ENCODE data around the gene C1orf226. TPM values are rescaled to one million over a fixed set of nuclear protein-coding genes. Genes with fewer than 3 reads are reported as not detected.

C1orf226 gene
- total and polyA plus RNA-seq, 2 of the 8 experiments (the other 6 are each of a cell fraction or from before 2014, with no cell fraction given) = 8.2 to 18.8 TPM

DNA sequence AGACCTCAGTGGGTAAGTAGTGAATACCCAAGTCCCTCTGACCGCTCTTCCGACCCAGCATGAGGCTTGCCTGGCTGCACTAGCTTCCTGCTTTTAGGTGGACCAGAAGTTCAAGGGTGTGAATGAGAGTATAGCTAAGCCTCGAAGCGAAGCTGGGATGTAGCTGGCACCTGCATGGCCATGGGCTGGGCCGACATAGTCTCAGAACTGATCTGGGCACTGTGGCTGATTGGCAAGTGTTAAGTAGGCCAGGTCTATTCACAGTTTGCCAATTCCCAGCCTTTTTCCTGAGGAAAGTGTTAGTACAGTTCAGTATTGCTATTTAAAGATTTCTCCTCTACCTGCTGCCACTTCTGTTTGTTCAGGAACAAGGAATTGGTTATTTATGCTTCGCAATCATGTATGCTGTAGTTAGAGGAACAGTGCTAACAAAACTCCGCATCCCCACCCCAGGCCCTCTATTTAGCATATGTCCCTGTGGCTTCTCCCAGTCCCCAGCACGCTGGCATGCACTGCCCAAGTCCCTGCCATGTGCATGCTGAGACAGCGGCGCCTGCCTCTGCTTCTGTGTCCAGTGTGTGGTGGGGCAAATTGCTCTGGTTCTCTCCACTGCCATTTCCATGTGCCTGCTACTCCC, 21.2 kb upstream of the C1orf226 start:
- Histone ChIP-seq H3K56ac (replicated peaks; ENCODE audit: insufficient read length, low read depth, low read length) (no peak overlapping the region), H3K23me2 (ENCODE audit: low read depth, low read length) (no peaks in the 10 kb centered on the region), H3K27me3 (replicated peaks in 1 of 4; ENCODE audit: control insufficient read depth in 3 of 4, extremely low read depth in 1 of 4, insufficient read depth in 3 of 4, low read length in 3 of 4) (no peaks in the 10 kb centered on the region), H4K5ac (ENCODE audit: insufficient read length, low read depth, low read length) (no peak overlapping the region), H3K9me3 (ENCODE audit: insufficient read depth in 2 of 2, low read depth in 1 of 2, low read length in 1 of 2) (no peaks in the 10 kb centered on the region), H2BK12ac (ENCODE audit: low read depth, low read length) (no peak overlapping the region), H3K79me2 (ENCODE audit: control insufficient read depth in 1 of 2, insufficient read depth in 2 of 2, low read length in 2 of 2) (no peaks in the 10 kb centered on the region), H3K4me2 (ENCODE audit: insufficient read depth in 1 of 2, low read depth in 2 of 2, low read length in 2 of 2) (no peak overlapping the region), H3K27ac (ENCODE audit: low read depth, low read length) (no peak overlapping the region), H3K18ac (ENCODE audit: extremely low read depth, low read length) (no peak overlapping the region), H2BK15ac (ENCODE audit: low read length) (no peak overlapping the region), H3K36me3 (ENCODE audit: control insufficient read depth in 2 of 4, insufficient read depth in 4 of 4, low read length in 3 of 4) (0 out of 8 replicates have a peak, but pooled peaks cover 0 to 2% (median 0%) of the 10 kb centered on the region in 4 experiments), H3K9ac (replicated peaks in 1 of 4; ENCODE audit: extremely low read depth in 1 of 4, low read depth in 3 of 4, low read length in 3 of 4) (no peak overlapping the region), H3K4ac (replicated peaks; ENCODE audit: insufficient read length, low read depth, low read length) (no peak overlapping the region), H3K4me1 (replicated peaks in 1 of 4; ENCODE audit: control insufficient read depth in 3 of 4, insufficient read depth in 4 of 4, low read length in 3 of 4) (no peaks in the 10 kb centered on the region), H2AFZ (ENCODE audit: low read length) (no peak overlapping the region), H3K4me3 (ENCODE audit: extremely low read depth in 1 of 4, insufficient read depth in 2 of 4, low read depth in 3 of 4, low read length in 4 of 4) (no peak overlapping the region), H2BK20ac (ENCODE audit: low read length) (no peak overlapping the region), H3K14ac (ENCODE audit: insufficient read length) (no peak overlapping the region), H3K23ac (ENCODE audit: insufficient read length) (no peak overlapping the region), H3K79me1 (ENCODE audit: low read depth, low read length) (no peaks in the 10 kb centered on the region), H4K20me1 (replicated peaks in 1 of 2; ENCODE audit: control insufficient read depth in 1 of 2, insufficient read depth in 2 of 2, low read length in 2 of 2) (peaks cover 0 to 1% of the 10 kb centered on the region in 2 experiments), H2AK5ac (ENCODE audit: low read depth, low read length) (no peak overlapping the region), H2BK120ac (replicated peaks; ENCODE audit: low read depth, low read length) (no peak overlapping the region), H2BK5ac (ENCODE audit: low read depth, low read length) (no peak overlapping the region), H4K91ac (replicated peaks; ENCODE audit: insufficient read length, low read length) (no peak overlapping the region), H4K8ac (ENCODE audit: extremely low read depth, insufficient read depth, low read length) (peak overlapping the region; percentile 74)
- ChIA-PET POLR2A (ENCODE audit: partially characterized antibody) (interaction anchor here (1.2 kb wide), 1 partner anchor 27 kb away, joined by 3 read pairs; no protein-coding TSS in a partner anchor), CTCF (ENCODE audit: partially characterized antibody) (interaction anchor here (0.8 to 1.5 kb wide), 6 partner anchors 8 to 304 kb away, joined by 4 to 10 read pairs (median 4); no protein-coding TSS in a partner anchor)
- no peak for FAIRE-seq
- DNase-seq (ENCODE audit: low read depth in 1 of 2, low spot score in 2 of 2) = no peak
- WGBS, 2 experiments (ENCODE audit: extremely low coverage in 1 of 2, insufficient coverage in 1 of 2, insufficient read length in 1 of 2, insufficient replicate concordance in 2 of 2, low coverage in 1 of 2, low lambda C conversion rate in 2 of 2, missing lambda C conversion rate in 1 of 2) = 93% methylated on average over 10 of the region's 10 CpGs; no CpG with 5 or more reads in 1 of the 2 experiments
- TF ChIP-seq NANOG (IDR thresholded peaks at IDR 0.05; ENCODE audit: insufficient read depth, low read depth, low read length, poor library complexity, severe bottlenecking) = no peak
- no peak for TF ChIP-seq CBX8 (IDR thresholded peaks at IDR 0.05; ENCODE audit: borderline replicate concordance, low read depth, low read length)
- no peak for TF ChIP-seq KDM4A (IDR thresholded peaks at IDR 0.05; ENCODE audit: low read depth, low read length, severe bottlenecking)
- TF ChIP-seq POLR2A (IDR thresholded peaks at IDR 0.05; ENCODE audit: control extremely low read depth in 1 of 2, low read depth in 2 of 2, low read length in 2 of 2) = no peak
- no peak for TF ChIP-seq RNF2 (IDR thresholded peaks at IDR 0.05; ENCODE audit: borderline replicate concordance, low read depth, low read length, missing control alignments, poor library complexity, severe bottlenecking)
- TF ChIP-seq KDM1A (IDR thresholded peaks at IDR 0.05; ENCODE audit: borderline replicate concordance, low read length) = no peak
- TF ChIP-seq EZH2 (IDR thresholded peaks at IDR 0.05; ENCODE audit: low read depth, low read length, severe bottlenecking) = no peak
- no peak for TF ChIP-seq SAP30 (IDR thresholded peaks at IDR 0.05; ENCODE audit: insufficient read depth, insufficient replicate concordance, low read length)
- TF ChIP-seq BCL11A (IDR thresholded peaks at IDR 0.05; ENCODE audit: low read depth in 2 of 2, low read length in 2 of 2) = no peak
- TF ChIP-seq EP300 (IDR thresholded peaks at IDR 0.05; ENCODE audit: borderline replicate concordance in 1 of 2, low read depth in 2 of 2, low read length in 2 of 2) = no peak
- TF ChIP-seq EGR1 (IDR thresholded peaks at IDR 0.05; ENCODE audit: borderline replicate concordance, low read depth, low read length) = no peak
- TF ChIP-seq TAF7 (optimal IDR thresholded peaks at IDR 0.05; ENCODE audit: borderline replicate concordance, low read depth, low read length) = no peak

Data from H1 (cell line).